Peyer's patch (tissue), 4 donors: ENCODE data around the gene PDK2. TPM values are rescaled to one million over a fixed set of nuclear protein-coding genes. Genes with fewer than 3 reads are reported as not detected.

Experiments used
- DNase-seq, 3 donors: peaks; one replicate each; pipeline ENCODE4 v3.0.0-alpha.2; 2017 to 2019
- H3K27ac ChIP-seq, 4 donors: fragments of 200-600 bp; sonication (generic); one replicate each; pipeline ENCODE4 v1.5.1; 2016 to 2019
- H3K27me3 ChIP-seq, 2 donors: fragments of 200-600 bp; sonication (generic); one replicate each; pipeline ENCODE4 v1.5.1; 2019
- H3K36me3 ChIP-seq, 3 donors: fragments of 200-600 bp; sonication (generic); one replicate each; pipeline ENCODE4 v1.5.1; 2016 to 2019
- H3K4me1 ChIP-seq, 4 donors: fragments of 200-600 bp; sonication (generic); one replicate each; pipeline ENCODE4 v1.5.1; 2016 to 2019
- H3K4me3 ChIP-seq, 4 donors: fragments of 200-600 bp; sonication (generic); 1 replicate in 3 of 4; 2 replicates in 1 of 4; pipeline ENCODE4 v1.5.1; 2016 to 2019; ENCODE audit warnings: mild to moderate bottlenecking in 1 of 4
- H3K9me3 ChIP-seq, 4 donors: fragments of 200-600 bp; sonication (generic); one replicate each; pipeline ENCODE4 v1.5.1; 2016 to 2019; ENCODE audit warnings: mild to moderate bottlenecking in 1 of 4
- CTCF ChIP-seq, 6 experiments: fragments of 450-650 bp in 4 of 6; fragments of 200-600 bp in 2 of 6; sonication (generic) in 1 of 6; IDR thresholded peaks; one replicate each; pipeline ENCODE4 v1.5.1; 2017 to 2019; ENCODE audit warnings: antibody characterized with exemption in 6 of 6, mild to moderate bottlenecking in 3 of 6, moderate library complexity in 1 of 6
- POLR2A ChIP-seq, 2 donors: fragments of 450-650 bp; IDR thresholded peaks; one replicate each; pipeline ENCODE4 v1.5.1; 2017; ENCODE audit warnings: antibody characterized with exemption in 2 of 2, mild to moderate bottlenecking in 2 of 2, moderate library complexity in 2 of 2
- total RNA-seq, 4 donors: library from RNA; depleted of rRNA; stranded (reverse); fragments of >200 nt; gene quantifications; one replicate each; pipeline ENCODE4 v1.1.0, GENCODE V29; 2016

The PDK2 gene
- total RNA-seq, 4 donors from 2014 or later, result 23.1 to 283 (median 164) TPM

- no peak for DNase-seq
- Histone ChIP-seq H3K4me1 (no peaks in the 10 kb centered on the region), H3K36me3 (peaks cover 0 to 83% (median 0%) of the 10 kb centered on the region in 3 donors), H3K27ac (no peak overlapping the region), H3K27me3 (no peaks in the 10 kb centered on the region), H3K9me3 (no peaks in the 10 kb centered on the region), H3K4me3 (no peak overlapping the region)
- TF ChIP-seq CTCF (IDR thresholded peaks at IDR 0.05) (no peak), POLR2A (IDR thresholded peaks at IDR 0.05) (no peak)
These were observed 23.5 kb upstream of the PDK2 start for GRCh38 chr17:50071692-50072091.

GRCh38 chr17:50072130-50072529, 23.0 kb upstream of the PDK2 start:
- no peak for DNase-seq
- Histone ChIP-seq H3K4me3 (no peak overlapping the region), H3K4me1 (no peaks in the 10 kb centered on the region), H3K9me3 (no peaks in the 10 kb centered on the region), H3K27me3 (no peaks in the 10 kb centered on the region), H3K27ac (no peak overlapping the region), H3K36me3 (peaks cover 0 to 88% (median 0%) of the 10 kb centered on the region in 3 donors)
- TF ChIP-seq CTCF (IDR thresholded peaks at IDR 0.05), result no peak
- no peak for TF ChIP-seq POLR2A (IDR thresholded peaks at IDR 0.05)

GRCh38 chr17:50072925-50073324, 22.2 kb upstream of the PDK2 start:
- TF ChIP-seq POLR2A (IDR thresholded peaks at IDR 0.05) (no peak), CTCF (IDR thresholded peaks at IDR 0.05) (no peak)
- no peaks in the 10 kb centered on the region for H3K9me3 ChIP-seq
- peaks cover 0 to 92% (median 0%) of the 10 kb centered on the region in 3 donors for H3K36me3 ChIP-seq
- H3K27ac ChIP-seq, result no peak overlapping the region
- no peak overlapping the region for H3K4me3 ChIP-seq
- no peak for DNase-seq
- no peaks in the 10 kb centered on the region for H3K27me3 ChIP-seq
- no peaks in the 10 kb centered on the region for H3K4me1 ChIP-seq

GRCh38 chr17:50074227-50074626, 20.9 kb upstream of the PDK2 start:
- H3K36me3 ChIP-seq, result peaks cover 0 to 95% (median 0%) of the 10 kb centered on the region in 3 donors

GRCh38 chr17:50075446-50076032, 19.6 kb upstream of the PDK2 start:
- no peaks in the 10 kb centered on the region for H3K9me3 ChIP-seq
- no peak overlapping the region for H3K27ac ChIP-seq
- H3K4me1 ChIP-seq, result no peaks in the 10 kb centered on the region
- H3K4me3 ChIP-seq, result no peak overlapping the region
- H3K27me3 ChIP-seq, result no peaks in the 10 kb centered on the region
- no peak for TF ChIP-seq POLR2A (IDR thresholded peaks at IDR 0.05)
- TF ChIP-seq CTCF (IDR thresholded peaks at IDR 0.05), result no peak
- DNase-seq, result no peak
- H3K36me3 ChIP-seq, result peaks cover 0 to 96% (median 0%) of the 10 kb centered on the region in 3 donors

More at GRCh38 chr17:50074227-50074626, 20.9 kb upstream of the PDK2 start:
- no peak overlapping the region for H3K27ac ChIP-seq
- no peaks in the 10 kb centered on the region for H3K4me1 ChIP-seq
- no peaks in the 10 kb centered on the region for H3K27me3 ChIP-seq
- TF ChIP-seq CTCF (IDR thresholded peaks at IDR 0.05) (no peak), POLR2A (IDR thresholded peaks at IDR 0.05) (no peak)
- H3K9me3 ChIP-seq, result no peaks in the 10 kb centered on the region
- no peak for DNase-seq
- H3K4me3 ChIP-seq, result no peak overlapping the region

- TF ChIP-seq CTCF (IDR thresholded peaks at IDR 0.05) (no peak), POLR2A (IDR thresholded peaks at IDR 0.05) (no peak)
- H3K9me3 ChIP-seq, result no peaks in the 10 kb centered on the region
- H3K27me3 ChIP-seq, result no peaks in the 10 kb centered on the region
- no peak overlapping the region for H3K4me3 ChIP-seq
- peaks cover 0 to 96% (median 0%) of the 10 kb centered on the region in 3 donors for H3K36me3 ChIP-seq
- no peaks in the 10 kb centered on the region for H3K4me1 ChIP-seq
- H3K27ac ChIP-seq, result no peak overlapping the region
- no peak for DNase-seq
These were observed 18.9 kb upstream of the PDK2 start for GRCh38 chr17:50076221-50076590.
